H9 (cell line): ENCODE measurements around the gene EAF2. TPM values are rescaled to one million over a fixed set of nuclear protein-coding genes. Genes with fewer than 3 reads are reported as not detected.
"Not testable (repeated sequence)": the region's sequence is repeated elsewhere in the genome, so short reads cannot be mapped to it uniquely, and the experiment has no call there.

Source experiments
- DNase-seq: peaks from one replicate; pipeline ENCODE4 v3.0.0-alpha.2; 2017
- H2AFZ ChIP-seq: one replicate; pipeline ENCODE4 v1.6.1; 2013; ENCODE audit warnings: mild to moderate bottlenecking, low read length, control low read depth, moderate library complexity
- H2AK5ac ChIP-seq: 2 replicates; pipeline ENCODE4 v1.6.1; 2013; ENCODE audit warnings: low read length, control low read depth, mixed read lengths; ENCODE audit not compliant: insufficient read length
- H2BK120ac ChIP-seq: one replicate; pipeline ENCODE4 v1.6.1; 2013; ENCODE audit warnings: low read depth, mild to moderate bottlenecking, low read length, control low read depth, inconsistent platforms; ENCODE audit not compliant: poor library complexity, severe bottlenecking
- H2BK12ac ChIP-seq: 2 replicates; pipeline ENCODE4 v1.6.1; 2013; ENCODE audit warnings: low read length, control low read depth, mixed read lengths, low read depth; ENCODE audit not compliant: insufficient read length
- H2BK15ac ChIP-seq: 2 replicates; pipeline ENCODE4 v1.6.1; 2013; ENCODE audit warnings: low read depth, low read length, control low read depth
- H2BK20ac ChIP-seq: one replicate; pipeline ENCODE4 v1.6.1; 2013; ENCODE audit warnings: low read depth, mild to moderate bottlenecking, low read length, control low read depth, inconsistent platforms; ENCODE audit not compliant: poor library complexity, severe bottlenecking
- H2BK5ac ChIP-seq: 2 replicates; pipeline ENCODE4 v1.6.1; 2013; ENCODE audit warnings: low read length, control low read depth, mixed read lengths; ENCODE audit not compliant: insufficient read length
- H3K14ac ChIP-seq: 2 replicates; pipeline ENCODE4 v1.6.1; 2013; ENCODE audit warnings: low read length, control low read depth; ENCODE audit not compliant: insufficient read depth
- H3K18ac ChIP-seq: 2 replicates; pipeline ENCODE4 v1.6.1; 2013; ENCODE audit warnings: low read depth, mild to moderate bottlenecking, mixed read lengths, low read length, control low read depth; ENCODE audit not compliant: insufficient read length
- H3K23ac ChIP-seq: 2 replicates; pipeline ENCODE4 v1.6.1; 2013; ENCODE audit warnings: low read length, control low read depth, mixed read lengths, low read depth; ENCODE audit not compliant: insufficient read length
- H3K23me2 ChIP-seq: 2 replicates; pipeline ENCODE4 v1.6.1; 2013; ENCODE audit warnings: low read depth, mild to moderate bottlenecking, mixed read lengths, low read length, control low read depth; ENCODE audit not compliant: insufficient read length, poor library complexity, severe bottlenecking
- H3K27ac ChIP-seq: 2 replicates; pipeline ENCODE4 v1.5.1; 2013; ENCODE audit warnings: low read length, control low read depth, mixed read lengths, low read depth; ENCODE audit not compliant: insufficient read length
- H3K27me3 ChIP-seq: 2 replicates; pipeline ENCODE4 v1.6.1; 2013; ENCODE audit warnings: low read length, control low read depth, inconsistent platforms; ENCODE audit not compliant: insufficient read depth
- H3K4ac ChIP-seq: 2 replicates; pipeline ENCODE4 v1.6.1; 2013; ENCODE audit warnings: low read depth, mild to moderate bottlenecking, control low read depth, inconsistent platforms, low read length, moderate library complexity
- H3K4me1 ChIP-seq: 2 replicates; pipeline ENCODE4 v1.6.1; 2013; ENCODE audit warnings: low read length, control low read depth, inconsistent platforms; ENCODE audit not compliant: insufficient read depth
- H3K4me2 ChIP-seq: 2 replicates; pipeline ENCODE4 v1.6.1; 2013; ENCODE audit warnings: low read length, control low read depth, mixed read lengths; ENCODE audit not compliant: insufficient read length, insufficient read depth
- H3K56ac ChIP-seq: 2 replicates; pipeline ENCODE4 v1.6.1; 2013; ENCODE audit warnings: low read depth, mild to moderate bottlenecking, mixed read lengths, low read length, control low read depth; ENCODE audit not compliant: insufficient read length
- H3K79me1 ChIP-seq: 2 replicates; pipeline ENCODE4 v1.6.1; 2013; ENCODE audit warnings: low read depth, mild to moderate bottlenecking, moderate library complexity, low read length, control low read depth, inconsistent platforms; ENCODE audit not compliant: insufficient read depth, poor library complexity, severe bottlenecking
- H3K79me2 ChIP-seq: 2 replicates; pipeline ENCODE4 v1.6.1; 2013; ENCODE audit warnings: low read length, control low read depth, inconsistent platforms; ENCODE audit not compliant: insufficient read depth
- H3K9ac ChIP-seq: 2 replicates; pipeline ENCODE4 v1.6.1; 2013; ENCODE audit warnings: low read length, control low read depth, mixed read lengths; ENCODE audit not compliant: insufficient read length; ENCODE audit errors: extremely low read depth
- H3K9me3 ChIP-seq: one replicate; pipeline ENCODE4 v1.6.1; 2013; ENCODE audit warnings: low read depth, low read length, inconsistent platforms; ENCODE audit not compliant: control insufficient read depth
- H3T11ph ChIP-seq: one replicate; pipeline ENCODE4 v1.6.1; 2013; ENCODE audit warnings: mild to moderate bottlenecking, low read length, control low read depth, inconsistent platforms
- H4K20me1 ChIP-seq: one replicate; pipeline ENCODE4 v1.6.1; 2013; ENCODE audit not compliant: control insufficient read depth, insufficient read length, insufficient read depth
- H4K5ac ChIP-seq: 2 replicates; pipeline ENCODE4 v1.6.1; 2013; ENCODE audit warnings: low read depth, mild to moderate bottlenecking, mixed read lengths, low read length, control low read depth; ENCODE audit not compliant: insufficient read length
- H4K8ac ChIP-seq: replicated peaks from 2 replicates; pipeline ENCODE4 v1.6.1; 2013; ENCODE audit warnings: low read length, control low read depth, mixed read lengths, low read depth; ENCODE audit not compliant: insufficient read length
- H4K91ac ChIP-seq: 2 replicates; pipeline ENCODE4 v1.6.1; 2013; ENCODE audit warnings: low read depth, mild to moderate bottlenecking, moderate library complexity, mixed read lengths, low read length, control low read depth; ENCODE audit not compliant: insufficient read length
- H3K27ac Mint-ChIP-seq, 3 experiments: 2 replicates in 2 of 3; 3 replicates in 1 of 3; pipeline ENCODE4 v1.8.0; 2020 to 2021; ENCODE audit warnings: mixed read lengths in 3 of 3, mild to moderate bottlenecking in 1 of 3, moderate library complexity in 1 of 3
- H3K27me3 Mint-ChIP-seq: 2 replicates; pipeline ENCODE4 v1.8.0; 2021; ENCODE audit warnings: low read depth, mild to moderate bottlenecking, moderate library complexity, mixed read lengths
- H3K36me3 Mint-ChIP-seq, 3 experiments: 2 replicates in 2 of 3; 3 replicates in 1 of 3; pipeline ENCODE4 v1.8.0; 2020 to 2021; ENCODE audit warnings: low read depth in 3 of 3, mixed read lengths in 3 of 3; ENCODE audit not compliant: insufficient read depth in 1 of 3
- H3K4me1 Mint-ChIP-seq, 2 experiments: 2 replicates each; pipeline ENCODE4 v1.8.0; 2020; ENCODE audit warnings: mixed read lengths in 2 of 2
- H3K4me3 Mint-ChIP-seq, 2 experiments: 2 replicates in 1 of 2; 3 replicates in 1 of 2; pipeline ENCODE4 v1.8.0; 2020 to 2021; ENCODE audit warnings: mild to moderate bottlenecking in 2 of 2, mixed read lengths in 2 of 2, moderate library complexity in 1 of 2
- H3K9me3 Mint-ChIP-seq, 2 experiments: 2 replicates in 1 of 2; 3 replicates in 1 of 2; pipeline ENCODE4 v1.8.0; 2020; ENCODE audit warnings: mild to moderate bottlenecking in 2 of 2, mixed read lengths in 2 of 2, moderate library complexity in 1 of 2
- WGBS: extraction: QIAGEN DNeasy Blood & Tissue Kit; methylation state at CpG from one replicate; pipeline ENCODE4 v1.1.7; 2013; ENCODE audit warnings: missing lambda C conversion rate, low lambda C conversion rate, mixed read lengths; ENCODE audit not compliant: insufficient read length; ENCODE audit errors: extremely low coverage; 5-methylcytosine and 5-hydroxymethylcytosine counted together
- total RNA-seq: library from RNA; stranded (reverse); gene quantifications from 2 replicates; pipeline ENCODE4 v1.2.1, GENCODE V29; 2021

EAF2 gene
- total RNA-seq, 1 experiment from 2014 or later: 4.3 TPM

DNA sequence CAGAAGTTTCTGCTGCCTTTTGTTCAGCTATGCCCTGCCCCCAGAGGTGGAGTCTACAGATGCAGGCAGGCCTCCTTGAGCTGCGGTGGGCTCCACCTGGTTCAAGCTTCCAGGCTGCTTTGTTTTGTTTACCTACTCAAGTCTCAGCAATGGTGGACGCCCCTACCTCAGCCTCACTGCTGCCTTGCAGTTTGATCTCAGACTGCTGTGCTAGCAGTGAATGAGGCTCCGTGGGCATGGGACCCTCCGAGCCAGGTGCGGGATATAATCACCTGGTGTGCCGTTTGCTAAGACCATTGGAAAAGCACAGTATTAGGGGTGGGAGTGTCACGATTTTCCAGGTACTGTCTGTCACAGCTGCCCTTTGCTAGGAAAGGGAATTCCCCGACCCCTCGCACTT, 28.2 kb downstream of the EAF2 start:
- not testable (repeated sequence) for H3K4me1 Mint-ChIP-seq, H3K79me2 ChIP-seq, H4K91ac ChIP-seq, H3K23ac ChIP-seq, H2BK120ac ChIP-seq, H3K9ac ChIP-seq, H3K56ac ChIP-seq, H3K27ac ChIP-seq, H2BK15ac ChIP-seq, H3K18ac ChIP-seq, H3K4me1 ChIP-seq, H4K20me1 ChIP-seq, H4K5ac ChIP-seq, H3T11ph ChIP-seq, H3K27me3 ChIP-seq, H3K9me3 ChIP-seq, H2BK20ac ChIP-seq, H3K4ac ChIP-seq, H2BK12ac ChIP-seq, H3K27me3 Mint-ChIP-seq, H2AFZ ChIP-seq, H3K14ac ChIP-seq, H3K4me2 ChIP-seq, H3K27ac Mint-ChIP-seq, H3K4me3 Mint-ChIP-seq, H3K79me1 ChIP-seq, H2AK5ac ChIP-seq, H3K23me2 ChIP-seq, H2BK5ac ChIP-seq, DNase-seq, H4K8ac ChIP-seq
- H3K36me3 Mint-ChIP-seq: peaks cover 36 to 47% (median 40%) of the 10 kb centered on the region in 3 experiments
- no CpG with 5 or more reads among the region's 9 CpGs for WGBS
- peaks cover 28 to 33% of the 10 kb centered on the region in 2 experiments for H3K9me3 Mint-ChIP-seq
